Karpas-422 (cell line): Measurements from ENCODE around the gene ARL15. TPM values are rescaled to one million over a fixed set of nuclear protein-coding genes. Genes with fewer than 3 reads are reported as not detected.
"Not testable (repeated sequence)": the region's sequence is repeated elsewhere in the genome, so short reads cannot be mapped to it uniquely, and the experiment has no call there.

Experiments used
- DNase-seq: peaks from one replicate; pipeline ENCODE4 v3.0.0-alpha.2; 2015
- H2AFZ ChIP-seq: fragments of 200-600 bp; sonication (generic); 2 replicates; pipeline ENCODE4 v1.6.1; 2014; ENCODE audit warnings: antibody characterized with exemption, low read length, mixed read lengths
- H3K27ac ChIP-seq: fragments of 200-600 bp; sonication (generic); 2 replicates; pipeline ENCODE4 v1.5.1; 2014; ENCODE audit warnings: mild to moderate bottlenecking, low read length, moderate library complexity
- H3K27me3 ChIP-seq: fragments of 200-600 bp; sonication (generic); 2 replicates; pipeline ENCODE4 v1.6.1; 2014; ENCODE audit warnings: low read length, mixed read lengths
- H3K36me3 ChIP-seq: fragments of 200-600 bp; sonication (generic); 2 replicates; pipeline ENCODE4 v1.6.1; 2014; ENCODE audit warnings: low read length, mixed read lengths; ENCODE audit not compliant: insufficient read depth
- H3K4me1 ChIP-seq: fragments of 200-600 bp; sonication (generic); 2 replicates; pipeline ENCODE4 v1.6.1; 2014; ENCODE audit warnings: mild to moderate bottlenecking, low read length, mixed read lengths
- H3K4me2 ChIP-seq: fragments of 200-600 bp; sonication (generic); 2 replicates; pipeline ENCODE4 v1.6.1; 2014; ENCODE audit warnings: low read length, low read depth, mild to moderate bottlenecking; ENCODE audit not compliant: poor library complexity, severe bottlenecking
- H3K4me3 ChIP-seq: fragments of 200-600 bp; sonication (generic); 2 replicates; pipeline ENCODE4 v1.5.1; 2014; ENCODE audit warnings: mild to moderate bottlenecking, antibody characterized with exemption, low read length, mixed read lengths
- H3K79me2 ChIP-seq: fragments of 200-600 bp; sonication (generic); 2 replicates; pipeline ENCODE4 v1.6.1; 2014; ENCODE audit warnings: mild to moderate bottlenecking, low read length, mixed read lengths
- H3K9ac ChIP-seq: fragments of 200-600 bp; sonication (generic); 2 replicates; pipeline ENCODE4 v1.6.0; 2014; ENCODE audit warnings: low read length
- H3K9me2 ChIP-seq: fragments of 200-600 bp; sonication (generic), shearing (Covaris generic); replicated peaks from 2 replicates; pipeline ENCODE4 v1.6.0; 2014; ENCODE audit warnings: mild to moderate bottlenecking, low read length, moderate library complexity; ENCODE audit not compliant: insufficient read depth
- H3K9me3 ChIP-seq: fragments of 300-700, 200-600 bp; sonication (generic); 2 replicates; pipeline ENCODE4 v1.6.1; 2014; ENCODE audit warnings: low read length, mixed read lengths
- H4K20me1 ChIP-seq: fragments of 200-600 bp; sonication (generic); 2 replicates; pipeline ENCODE4 v1.6.1; 2014; ENCODE audit warnings: mild to moderate bottlenecking, antibody characterized with exemption, low read length, low read depth; ENCODE audit not compliant: insufficient read depth
- total RNA-seq: library from RNA; depleted of rRNA; stranded (reverse); fragments of >200 nt; shearing (Covaris generic); gene quantifications from 2 replicates; pipeline ENCODE4 v1.2.3, GENCODE V29; 2014; ENCODE audit warnings: low replicate concordance; rRNA removed

ARL15 gene
- total RNA-seq: 1.3 and 10.7 TPM in 2 replicates

- H3K4me2 ChIP-seq: peak within 1 kb of the TSS; percentile 82
- H3K9me3 ChIP-seq: no peaks in the 10 kb centered on the region
- no peaks in the 10 kb centered on the region; the same call in 1 of the 2 replicates for H3K27me3 ChIP-seq
- H3K79me2 ChIP-seq: no peaks in the 10 kb centered on the region
- no peaks in the 10 kb centered on the region for H3K36me3 ChIP-seq
- H3K4me1 ChIP-seq: peaks cover 22% of the 10 kb centered on the region
- no peaks in the 10 kb centered on the region for H3K9me2 ChIP-seq
- peak within 1 kb of the TSS; percentile 98 for H2AFZ ChIP-seq
- peak within 1 kb of the TSS; percentile 78 for H3K9ac ChIP-seq
- no peak within 1 kb of the TSS for H3K27ac ChIP-seq
- H4K20me1 ChIP-seq: 0 out of 2 replicates have a peak, but pooled peaks cover 4% of the 10 kb centered on the region
- peak; percentile 98 for DNase-seq
- H3K4me3 ChIP-seq: peak within 1 kb of the TSS; percentile 79
Observed at GRCh38 chr5:54310433-54311175, at the start of gene ARL15. ARL15 (minus strand) TSS chr5:54310573.

- H3K27me3 ChIP-seq: no peaks in the 10 kb centered on the region
- no peak overlapping the region for H3K27ac ChIP-seq
- no peak for DNase-seq
- H4K20me1 ChIP-seq: no peaks in the 10 kb centered on the region
- no peak overlapping the region for H3K4me3 ChIP-seq
- H3K4me2 ChIP-seq: no peak overlapping the region
- H3K36me3 ChIP-seq: no peaks in the 10 kb centered on the region
- H3K9me3 ChIP-seq: no peaks in the 10 kb centered on the region
- H3K4me1 ChIP-seq: no peaks in the 10 kb centered on the region
- no peak overlapping the region for H3K9ac ChIP-seq
- H3K79me2 ChIP-seq: no peaks in the 10 kb centered on the region
- no peak overlapping the region for H2AFZ ChIP-seq
- H3K9me2 ChIP-seq: no peaks in the 10 kb centered on the region
Observed at GRCh38 chr5:54360089-54360488, 49.7 kb upstream of the ARL15 start.

- H3K4me3 ChIP-seq: no peak overlapping the region
- H4K20me1 ChIP-seq: no peaks in the 10 kb centered on the region
- no peaks in the 10 kb centered on the region for H3K27me3 ChIP-seq
- H3K4me1 ChIP-seq: no peaks in the 10 kb centered on the region
- no peaks in the 10 kb centered on the region for H3K36me3 ChIP-seq
- DNase-seq: no peak
- H2AFZ ChIP-seq: no peak overlapping the region
- no peak overlapping the region for H3K9ac ChIP-seq
- H3K9me2 ChIP-seq: no peaks in the 10 kb centered on the region
- H3K27ac ChIP-seq: no peak overlapping the region
- H3K9me3 ChIP-seq: no peaks in the 10 kb centered on the region
- H3K79me2 ChIP-seq: no peaks in the 10 kb centered on the region
- no peak overlapping the region for H3K4me2 ChIP-seq
Observed at GRCh38 chr5:54357408-54358058, 47.2 kb upstream of the ARL15 start.

- not testable (repeated sequence) for H3K9ac ChIP-seq, H2AFZ ChIP-seq, H3K27ac ChIP-seq, H3K9me3 ChIP-seq, H3K9me2 ChIP-seq, DNase-seq, H3K4me2 ChIP-seq, H3K27me3 ChIP-seq, H3K79me2 ChIP-seq, H3K4me1 ChIP-seq, H4K20me1 ChIP-seq, H3K36me3 ChIP-seq, H3K4me3 ChIP-seq
Observed at GRCh38 chr5:54353933-54354564, 43.7 kb upstream of the ARL15 start.

GRCh38 chr5:54352580-54352979, 42.2 kb upstream of the ARL15 start:
- DNase-seq, H2AFZ ChIP-seq, H3K27ac ChIP-seq, H3K79me2 ChIP-seq, H3K9ac ChIP-seq, H3K4me3 ChIP-seq, H4K20me1 ChIP-seq, H3K9me3 ChIP-seq, H3K36me3 ChIP-seq, H3K4me1 ChIP-seq, H3K27me3 ChIP-seq, H3K9me2 ChIP-seq, H3K4me2 ChIP-seq: not testable (repeated sequence)

- Histone ChIP-seq H3K9me3 (peaks cover 7% of the 10 kb centered on the region; the same call in 1 of the 2 replicates), H3K36me3 (no peaks in the 10 kb centered on the region), H3K4me3 (no peak overlapping the region), H3K4me2 (no peak overlapping the region), H3K79me2 (no peaks in the 10 kb centered on the region), H3K4me1 (no peaks in the 10 kb centered on the region), H4K20me1 (no peaks in the 10 kb centered on the region), H3K27ac (no peak overlapping the region), H3K9me2 (no peaks in the 10 kb centered on the region), H3K9ac (no peak overlapping the region), H3K27me3 (no peaks in the 10 kb centered on the region; the same call in 1 of the 2 replicates), H2AFZ (no peak overlapping the region)
- no peak for DNase-seq
Observed at GRCh38 chr5:54347221-54347865, 37.0 kb upstream of the ARL15 start.

GRCh38 chr5:54344653-54345052, 34.3 kb upstream of the ARL15 start:
- Histone ChIP-seq H3K4me1 (no peaks in the 10 kb centered on the region), H3K9me3 (peaks cover 7% of the 10 kb centered on the region; the same call in 1 of the 2 replicates), H3K27me3 (no peaks in the 10 kb centered on the region; the same call in 1 of the 2 replicates), H3K36me3 (no peaks in the 10 kb centered on the region), H3K79me2 (no peaks in the 10 kb centered on the region), H3K27ac (no peak overlapping the region), H3K9me2 (no peaks in the 10 kb centered on the region), H3K4me2 (no peak overlapping the region), H4K20me1 (no peaks in the 10 kb centered on the region), H2AFZ (no peak overlapping the region), H3K9ac (no peak overlapping the region), H3K4me3 (no peak overlapping the region)
- no peak for DNase-seq

- Histone ChIP-seq H2AFZ (no peak overlapping the region), H3K4me1 (no peaks in the 10 kb centered on the region), H3K79me2 (no peaks in the 10 kb centered on the region), H3K27me3 (no peaks in the 10 kb centered on the region; the same call in 1 of the 2 replicates), H3K9me2 (no peaks in the 10 kb centered on the region), H3K27ac (no peak overlapping the region), H3K36me3 (no peaks in the 10 kb centered on the region), H3K9ac (no peak overlapping the region), H4K20me1 (no peaks in the 10 kb centered on the region), H3K9me3 (peaks cover under 1% of the 10 kb centered on the region; the same call in 1 of the 2 replicates), H3K4me2 (no peak overlapping the region), H3K4me3 (no peak overlapping the region)
- no peak for DNase-seq
Observed at GRCh38 chr5:54341971-54342370, 31.6 kb upstream of the ARL15 start.
